ENCODE measurements around the gene VSTM2B. TPM values are rescaled to one million over a fixed set of nuclear protein-coding genes. Genes with fewer than 3 reads are reported as not detected.

The VSTM2B gene
- total RNA-seq, 1 experiment from 2014 or later: 0.31 TPM

GRCh38 chr19:29526730-29527499, 1.1 kb downstream of the VSTM2B start:
- peaks cover 0 to 4% (median 0%) of the 10 kb centered on the region in 3 experiments; a peak in 1 of 7 replicates for H3K36me3 Mint-ChIP-seq (ENCODE audit: insufficient read depth in 1 of 3, low read depth in 3 of 3)
- WGBS (ENCODE audit: extremely low coverage, insufficient read length, low lambda C conversion rate): no CpG with 5 or more reads among the region's 79 CpGs
- Histone ChIP-seq H3K23me2 (ENCODE audit: insufficient read length, low read depth, low read length, poor library complexity, severe bottlenecking) (peaks cover 31% of the 10 kb centered on the region), H2BK5ac (ENCODE audit: insufficient read length, low read length) (no peak overlapping the region), H3K79me2 (ENCODE audit: insufficient read depth, low read length) (no peaks in the 10 kb centered on the region), H4K91ac (ENCODE audit: insufficient read length, low read depth, low read length) (no peak overlapping the region), H3K14ac (ENCODE audit: insufficient read depth, low read length) (no peak overlapping the region), H2BK15ac (ENCODE audit: low read depth, low read length) (no peak overlapping the region), H4K20me1 (ENCODE audit: control insufficient read depth, insufficient read depth, insufficient read length) (no peaks in the 10 kb centered on the region), H3K56ac (ENCODE audit: insufficient read length, low read depth, low read length) (no peak overlapping the region), H4K8ac (replicated peaks; ENCODE audit: insufficient read length, low read depth, low read length) (no peak overlapping the region), H3K18ac (ENCODE audit: insufficient read length, low read depth, low read length) (no peak overlapping the region), H2BK20ac (ENCODE audit: low read depth, low read length, poor library complexity, severe bottlenecking) (no peak overlapping the region), H2BK120ac (ENCODE audit: low read depth, low read length, poor library complexity, severe bottlenecking) (no peak overlapping the region), H4K5ac (ENCODE audit: insufficient read length, low read depth, low read length) (no peak overlapping the region), H3K9me3 (ENCODE audit: control insufficient read depth, low read depth, low read length) (no peaks in the 10 kb centered on the region), H2BK12ac (ENCODE audit: insufficient read length, low read depth, low read length) (no peak overlapping the region), H3K23ac (ENCODE audit: insufficient read length, low read depth, low read length) (no peak overlapping the region), H3T11ph (ENCODE audit: low read length) (no peak overlapping the region), H2AK5ac (ENCODE audit: insufficient read length, low read length) (no peak overlapping the region), H3K27ac (ENCODE audit: insufficient read length, low read depth, low read length) (no peak overlapping the region), H3K4me2 (ENCODE audit: insufficient read depth, insufficient read length, low read length) (peak overlapping the region; percentile 77), H3K4ac (ENCODE audit: low read depth, low read length) (no peak overlapping the region), H3K4me1 (ENCODE audit: insufficient read depth, low read length) (no peaks in the 10 kb centered on the region), H3K27me3 (ENCODE audit: insufficient read depth, low read length) (peaks cover 64% of the 10 kb centered on the region), H3K9ac (ENCODE audit: extremely low read depth, insufficient read length, low read length) (no peak overlapping the region), H2AFZ (ENCODE audit: low read length) (no peak overlapping the region), H3K79me1 (ENCODE audit: insufficient read depth, low read depth, low read length, poor library complexity, severe bottlenecking) (no peaks in the 10 kb centered on the region)
- H3K4me3 Mint-ChIP-seq: peak overlapping the region; percentile 55 to 84
- peaks cover 6 to 8% of the 10 kb centered on the region in 2 experiments for H3K9me3 Mint-ChIP-seq
- H3K27ac Mint-ChIP-seq: no peak overlapping the region
- TF ChIP-seq CTCF (conservative IDR thresholded peaks at IDR 0.05): no peak; the same call in 2 of the 3 replicates
- peak; percentile 44 for DNase-seq
- peaks cover 90% of the 10 kb centered on the region for H3K27me3 Mint-ChIP-seq (ENCODE audit: low read depth)
- H3K4me1 Mint-ChIP-seq: peaks cover 21 to 30% of the 10 kb centered on the region in 2 experiments
